HepG2 (cell line): ENCODE measurements around the gene RRP36. TPM values are rescaled to one million over a fixed set of nuclear protein-coding genes. Genes with fewer than 3 reads are reported as not detected.

Experiments used
- CHCHD3 ChIP-seq: sonication (generic); formaldehyde crosslinking; IDR thresholded peaks from 2 replicates; pipeline ENCODE4 v1.8.0; 2022; ENCODE audit warnings: mild to moderate bottlenecking, missing genetic modification reagents, moderate library complexity
- FLYWCH1 ChIP-seq: sonication (generic); formaldehyde crosslinking; IDR thresholded peaks from 2 replicates; pipeline ENCODE4 v1.8.1; 2023; ENCODE audit warnings: mild to moderate bottlenecking, missing genetic modification reagents
- FOXP1 ChIP-seq, 2 experiments: fragments of 450-650 bp in 1 of 2; IDR thresholded peaks; 2 replicates each; pipeline ENCODE4 v1.6.1; 2017 to 2018; ENCODE audit warnings: antibody characterized with exemption in 1 of 2
- ISX ChIP-seq: sonication (generic); formaldehyde crosslinking; conservative IDR thresholded peaks from 2 replicates; pipeline ENCODE4 v1.5.0; 2020; ENCODE audit warnings: missing genetic modification reagents
- KMT2A ChIP-seq: sonication (generic); formaldehyde crosslinking; IDR thresholded peaks from 2 replicates; pipeline ENCODE4 v1.4.0; 2020; ENCODE audit warnings: missing genetic modification reagents
- REPIN1 ChIP-seq: sonication (generic); formaldehyde crosslinking; IDR thresholded peaks from 2 replicates; pipeline ENCODE4 v1.8.0; 2022; ENCODE audit warnings: missing genetic modification reagents, low read depth, mild to moderate bottlenecking, borderline replicate concordance
- SALL2 ChIP-seq: sonication (generic); formaldehyde crosslinking; IDR thresholded peaks from 2 replicates; pipeline ENCODE4 v1.8.1; 2023; ENCODE audit warnings: mild to moderate bottlenecking, missing genetic modification reagents, inconsistent platforms
- SIN3B ChIP-seq: fragments of 150-350 bp; IDR thresholded peaks from 2 replicates; pipeline ENCODE4 v1.6.1; 2014; ENCODE audit warnings: low read length
- SP4 ChIP-seq: sonication (generic); formaldehyde crosslinking; IDR thresholded peaks from 2 replicates; pipeline ENCODE4 v1.8.1; 2023; ENCODE audit warnings: mild to moderate bottlenecking, missing genetic modification reagents
- TBX2 ChIP-seq: sonication (generic); formaldehyde crosslinking; IDR thresholded peaks from 2 replicates; pipeline ENCODE4 v1.5.0; 2020; ENCODE audit warnings: missing genetic modification reagents, mild to moderate bottlenecking, borderline replicate concordance
- TEAD3 ChIP-seq: optimal IDR thresholded peaks from 2 replicates; pipeline ENCODE3; 2016; ENCODE audit warnings: borderline replicate concordance
- ZMYM4 ChIP-seq: sonication (generic); formaldehyde crosslinking; IDR thresholded peaks from 2 replicates; pipeline ENCODE4 v1.8.1; 2023; ENCODE audit warnings: mild to moderate bottlenecking, missing genetic modification reagents
- ZNF101 ChIP-seq: sonication (generic); formaldehyde crosslinking; IDR thresholded peaks from 2 replicates; pipeline ENCODE4 v1.4.0; 2020; ENCODE audit warnings: mild to moderate bottlenecking, low read depth, missing genetic modification reagents, borderline replicate concordance
- ZNF124 ChIP-seq: sonication (generic); formaldehyde crosslinking; IDR thresholded peaks from 2 replicates; pipeline ENCODE4 v1.4.0; 2020; ENCODE audit warnings: missing genetic modification reagents
- ZNF160 ChIP-seq: sonication (generic); formaldehyde crosslinking; IDR thresholded peaks from 2 replicates; pipeline ENCODE4 v1.8.0; 2022; ENCODE audit warnings: mild to moderate bottlenecking, inconsistent platforms, missing genetic modification reagents
- ZNF30 ChIP-seq: sonication (generic); formaldehyde crosslinking; IDR thresholded peaks from 2 replicates; pipeline ENCODE4 v1.5.0; 2020; ENCODE audit warnings: mild to moderate bottlenecking, missing genetic modification reagents
- ZNF446 ChIP-seq: sonication (generic); formaldehyde crosslinking; IDR thresholded peaks from 2 replicates; pipeline ENCODE4 v1.5.0; 2020; ENCODE audit warnings: mild to moderate bottlenecking, missing genetic modification reagents
- ZNF773 ChIP-seq: sonication (generic); formaldehyde crosslinking; IDR thresholded peaks from 2 replicates; pipeline ENCODE4 v1.4.0; 2020; ENCODE audit warnings: missing genetic modification reagents, borderline replicate concordance
- ZNF782 ChIP-seq: sonication (generic); formaldehyde crosslinking; IDR thresholded peaks from 2 replicates; pipeline ENCODE4 v1.4.0; 2020; ENCODE audit warnings: missing genetic modification reagents, mild to moderate bottlenecking, borderline replicate concordance
- polyA plus RNA-seq, 8 experiments: library from polyadenylated mRNA; depleted of rRNA in 3 of 8; stranded (reverse) in 7 of 8; unstranded in 1 of 8; fragments of >200 nt; fragmentation: Illumina TruSeq in 4 of 8; extraction: Trizol in 4 of 8; gene quantifications; 2 replicates each; pipeline versions ENCODE4 v1.2.1 to v1.2.3, GENCODE V29; 2011 to 2016; ENCODE audit warnings: low read depth in 4 of 8, missing spikeins in 1 of 8, mixed read lengths in 1 of 8; ENCODE audit not compliant: insufficient read depth in 1 of 8
- total RNA-seq, 5 experiments: library from RNA; depleted of rRNA; stranded (reverse); fragments of >200 nt; fragmentation: Illumina TruSeq; extraction: Trizol; gene quantifications; 2 replicates each; pipeline ENCODE4 v1.2.3, GENCODE V29; 2016; ENCODE audit warnings: low read depth in 1 of 5
- TF ChIP-seq, protein P1 (sequence below): sonication (generic); formaldehyde crosslinking; IDR thresholded peaks from 2 replicates; pipeline ENCODE4 v1.8.1; 2023; ENCODE audit warnings: mild to moderate bottlenecking, missing genetic modification reagents
- TF ChIP-seq, protein P2 (sequence below): sonication (generic); formaldehyde crosslinking; IDR thresholded peaks from 2 replicates; pipeline ENCODE4 v1.5.0; 2020; ENCODE audit warnings: missing genetic modification reagents
- TF ChIP-seq, protein P3 (sequence below): sonication (generic); formaldehyde crosslinking; IDR thresholded peaks from 2 replicates; pipeline ENCODE4 v1.5.1; 2020; ENCODE audit warnings: mild to moderate bottlenecking, moderate library complexity, missing genetic modification reagents
- TF ChIP-seq, protein P4 (sequence below): sonication (generic); formaldehyde crosslinking; IDR thresholded peaks from 2 replicates; pipeline ENCODE4; 2020; ENCODE audit warnings: missing genetic modification reagents, mild to moderate bottlenecking, borderline replicate concordance

Gene RRP36
- total and polyA plus RNA-seq, 2 of the 13 experiments (the other 11 are each of a cell fraction or from before 2014, with no cell fraction given) = 29.5 to 144 TPM

DNA sequence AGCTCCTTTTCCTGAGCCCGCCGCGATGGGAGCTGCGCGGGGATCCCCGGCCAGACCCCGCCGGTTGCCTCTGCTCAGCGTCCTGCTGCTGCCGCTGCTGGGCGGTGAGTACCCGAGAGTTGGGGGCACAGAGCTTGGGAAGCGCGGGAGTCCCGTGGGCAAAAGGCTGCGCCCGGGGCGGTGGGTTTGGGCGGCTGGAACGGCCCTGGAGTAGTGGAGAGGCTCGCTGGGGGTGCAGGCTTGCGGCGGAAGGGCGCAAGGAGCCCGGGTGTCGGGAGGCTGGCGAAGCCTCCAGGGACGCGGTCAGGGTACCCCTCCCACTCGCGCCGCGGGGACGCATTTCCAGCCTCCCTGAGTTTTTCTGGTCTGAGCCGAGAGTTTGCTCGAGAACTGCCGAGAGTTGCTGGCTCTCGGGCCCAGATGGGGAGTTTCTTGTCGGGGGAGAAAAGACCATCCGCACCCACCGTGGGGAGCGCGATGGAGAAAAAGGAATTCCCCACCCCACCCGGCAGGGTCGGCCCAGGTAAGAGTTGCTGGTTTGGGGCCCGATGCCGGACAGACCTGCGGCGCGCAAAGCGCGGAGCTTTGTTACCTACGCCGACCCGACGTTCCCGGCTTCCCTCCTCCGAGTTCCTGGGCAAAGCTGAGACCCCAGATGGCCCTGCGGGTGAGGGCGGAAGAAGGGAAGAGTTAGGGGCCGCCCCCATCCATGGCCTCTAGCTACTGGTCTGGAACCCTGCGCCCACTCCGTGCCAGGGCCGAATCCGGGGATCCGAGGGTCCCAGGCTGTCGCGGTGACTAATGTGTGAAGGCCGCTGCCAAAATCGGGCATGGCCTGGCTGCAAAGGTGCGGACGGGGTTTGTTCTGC lies 55.3 kb downstream of the RRP36 start (continued):
- TF ChIP-seq, protein P1, sequence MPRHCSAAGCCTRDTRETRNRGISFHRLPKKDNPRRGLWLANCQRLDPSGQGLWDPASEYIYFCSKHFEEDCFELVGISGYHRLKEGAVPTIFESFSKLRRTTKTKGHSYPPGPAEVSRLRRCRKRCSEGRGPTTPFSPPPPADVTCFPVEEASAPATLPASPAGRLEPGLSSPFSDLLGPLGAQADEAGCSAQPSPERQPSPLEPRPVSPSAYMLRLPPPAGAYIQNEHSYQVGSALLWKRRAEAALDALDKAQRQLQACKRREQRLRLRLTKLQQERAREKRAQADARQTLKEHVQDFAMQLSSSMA (CRISPR knock-in tag) = peak; percentile 76; the same call in 1 of the 2 replicates
- TF ChIP-seq TBX2 (CRISPR knock-in tag) (peak; percentile 69), KMT2A (CRISPR knock-in tag) (peak; percentile 83), ZNF124 (CRISPR knock-in tag) (0 out of 2 replicates have a peak, but pooled peaks have one; percentile 14), ISX (CRISPR knock-in tag) (0 out of 2 replicates have a peak, but pooled peaks have one; percentile 39), SP4 (CRISPR knock-in tag) (no peak), FOXP1 (IDR thresholded peaks at IDR 0.05) (no peak), FOXP1 (CRISPR knock-in tag; IDR thresholded peaks at IDR 0.05) (no peak), ZNF160 (CRISPR knock-in tag) (0 out of 2 replicates have a peak, but pooled peaks have one; percentile 39), ZNF446 (CRISPR knock-in tag) (0 out of 2 replicates have a peak, but pooled peaks have one; percentile 61), CHCHD3 (CRISPR knock-in tag) (peak; percentile 31; the same call in 1 of the 2 replicates), SIN3B (no peak), REPIN1 (CRISPR knock-in tag) (0 out of 2 replicates have a peak, but pooled peaks have one; percentile 27), ZNF30 (CRISPR knock-in tag) (0 out of 2 replicates have a peak, but pooled peaks have one; percentile 25), FLYWCH1 (no peak), ZNF773 (no peak), ZMYM4 (CRISPR knock-in tag) (no peak; the same call in 1 of the 2 replicates), SALL2 (0 out of 2 replicates have a peak, but pooled peaks have one; percentile 16), TEAD3 (peak; percentile 36), ZNF101 (CRISPR knock-in tag) (peak; percentile 85; the same call in 1 of the 2 replicates), ZNF782 (peak; percentile 63)
- TF ChIP-seq, protein P2, sequence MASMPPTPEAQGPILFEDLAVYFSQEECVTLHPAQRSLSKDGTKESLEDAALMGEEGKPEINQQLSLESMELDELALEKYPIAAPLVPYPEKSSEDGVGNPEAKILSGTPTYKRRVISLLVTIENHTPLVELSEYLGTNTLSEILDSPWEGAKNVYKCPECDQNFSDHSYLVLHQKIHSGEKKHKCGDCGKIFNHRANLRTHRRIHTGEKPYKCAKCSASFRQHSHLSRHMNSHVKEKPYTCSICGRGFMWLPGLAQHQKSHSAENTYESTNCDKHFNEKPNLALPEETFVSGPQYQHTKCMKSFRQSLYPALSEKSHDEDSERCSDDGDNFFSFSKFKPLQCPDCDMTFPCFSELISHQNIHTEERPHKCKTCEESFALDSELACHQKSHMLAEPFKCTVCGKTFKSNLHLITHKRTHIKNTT (CRISPR knock-in tag) = no peak
- TF ChIP-seq, protein P3, sequence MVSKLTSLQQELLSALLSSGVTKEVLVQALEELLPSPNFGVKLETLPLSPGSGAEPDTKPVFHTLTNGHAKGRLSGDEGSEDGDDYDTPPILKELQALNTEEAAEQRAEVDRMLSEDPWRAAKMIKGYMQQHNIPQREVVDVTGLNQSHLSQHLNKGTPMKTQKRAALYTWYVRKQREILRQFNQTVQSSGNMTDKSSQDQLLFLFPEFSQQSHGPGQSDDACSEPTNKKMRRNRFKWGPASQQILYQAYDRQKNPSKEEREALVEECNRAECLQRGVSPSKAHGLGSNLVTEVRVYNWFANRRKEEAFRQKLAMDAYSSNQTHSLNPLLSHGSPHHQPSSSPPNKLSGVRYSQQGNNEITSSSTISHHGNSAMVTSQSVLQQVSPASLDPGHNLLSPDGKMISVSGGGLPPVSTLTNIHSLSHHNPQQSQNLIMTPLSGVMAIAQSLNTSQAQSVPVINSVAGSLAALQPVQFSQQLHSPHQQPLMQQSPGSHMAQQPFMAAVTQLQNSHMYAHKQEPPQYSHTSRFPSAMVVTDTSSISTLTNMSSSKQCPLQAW (CRISPR knock-in tag) = no peak
- TF ChIP-seq, protein P4, sequence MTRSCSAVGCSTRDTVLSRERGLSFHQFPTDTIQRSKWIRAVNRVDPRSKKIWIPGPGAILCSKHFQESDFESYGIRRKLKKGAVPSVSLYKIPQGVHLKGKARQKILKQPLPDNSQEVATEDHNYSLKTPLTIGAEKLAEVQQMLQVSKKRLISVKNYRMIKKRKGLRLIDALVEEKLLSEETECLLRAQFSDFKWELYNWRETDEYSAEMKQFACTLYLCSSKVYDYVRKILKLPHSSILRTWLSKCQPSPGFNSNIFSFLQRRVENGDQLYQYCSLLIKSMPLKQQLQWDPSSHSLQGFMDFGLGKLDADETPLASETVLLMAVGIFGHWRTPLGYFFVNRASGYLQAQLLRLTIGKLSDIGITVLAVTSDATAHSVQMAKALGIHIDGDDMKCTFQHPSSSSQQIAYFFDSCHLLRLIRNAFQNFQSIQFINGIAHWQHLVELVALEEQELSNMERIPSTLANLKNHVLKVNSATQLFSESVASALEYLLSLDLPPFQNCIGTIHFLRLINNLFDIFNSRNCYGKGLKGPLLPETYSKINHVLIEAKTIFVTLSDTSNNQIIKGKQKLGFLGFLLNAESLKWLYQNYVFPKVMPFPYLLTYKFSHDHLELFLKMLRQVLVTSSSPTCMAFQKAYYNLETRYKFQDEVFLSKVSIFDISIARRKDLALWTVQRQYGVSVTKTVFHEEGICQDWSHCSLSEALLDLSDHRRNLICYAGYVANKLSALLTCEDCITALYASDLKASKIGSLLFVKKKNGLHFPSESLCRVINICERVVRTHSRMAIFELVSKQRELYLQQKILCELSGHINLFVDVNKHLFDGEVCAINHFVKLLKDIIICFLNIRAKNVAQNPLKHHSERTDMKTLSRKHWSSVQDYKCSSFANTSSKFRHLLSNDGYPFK (CRISPR knock-in tag) = peak; percentile 75; the same call in 1 of the 2 replicates
